ENCODE measurements around the gene PTK6. TPM values are rescaled to one million over a fixed set of nuclear protein-coding genes. Genes with fewer than 3 reads are reported as not detected.

The PTK6 gene
- total and polyA plus RNA-seq, 2 of the 13 experiments (the other 11 are each of a cell fraction or from before 2014, with no cell fraction given) = 0.08 TPM; not detected in 1

DNA sequence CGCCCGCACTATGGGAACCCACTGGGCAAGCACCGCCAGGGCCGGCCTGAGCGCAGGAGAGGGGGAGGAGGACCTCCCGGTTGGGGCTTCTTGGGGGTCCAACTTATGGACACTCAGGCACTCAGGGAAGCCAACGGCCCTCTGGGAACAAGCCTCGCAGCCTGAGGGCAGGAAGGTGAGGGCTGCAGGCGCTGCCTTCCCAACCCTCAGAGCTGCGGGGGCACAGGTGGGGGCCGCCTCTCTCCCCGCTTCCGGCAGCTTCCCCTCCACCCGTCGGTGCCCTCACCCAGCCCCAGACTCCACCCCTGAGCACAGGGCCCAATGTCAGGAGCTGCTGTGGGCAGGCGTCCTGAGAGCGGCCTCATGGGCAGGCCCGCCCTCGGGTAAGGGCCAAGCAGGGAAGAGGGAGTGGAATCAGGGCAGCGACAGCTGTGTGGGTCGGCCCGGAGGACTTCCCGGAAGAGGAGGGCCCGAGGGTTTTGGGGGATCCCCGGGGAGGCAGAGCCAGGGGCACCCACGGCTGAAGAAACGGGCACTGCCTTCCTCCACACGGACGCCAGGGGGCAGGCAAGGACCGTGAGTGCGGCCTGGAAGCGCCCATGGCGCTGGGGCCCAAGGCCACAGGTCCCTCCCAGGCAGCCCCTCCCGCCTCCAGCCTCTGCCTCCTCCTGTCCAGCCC lies 488 bp upstream of the PTK6 start (continued):
- TF ChIP-seq ZNF710 (CRISPR knock-in tag; IDR thresholded peaks at IDR 0.05; ENCODE audit: borderline replicate concordance) (peak; percentile 67; the same call in 1 of the 2 replicates), CBX2 (IDR thresholded peaks at IDR 0.05; ENCODE audit: low read depth, low read length) (no peak), CBX2 (CRISPR knock-in tag; IDR thresholded peaks at IDR 0.05; ENCODE audit: low read depth) (peak; percentile 76; the same call in 1 of the 2 replicates), ZNF10 (CRISPR knock-in tag; IDR thresholded peaks at IDR 0.05; ENCODE audit: borderline replicate concordance, low read depth) (no peak), ZNF329 (CRISPR knock-in tag; IDR thresholded peaks at IDR 0.05; ENCODE audit: low read depth) (0 out of 2 replicates have a peak, but pooled peaks have one; percentile 60), ZFP1 (CRISPR knock-in tag; IDR thresholded peaks at IDR 0.05) (peak; percentile 38), ZNF775 (CRISPR knock-in tag; IDR thresholded peaks at IDR 0.05; ENCODE audit: borderline replicate concordance) (no peak), JARID2 (CRISPR knock-in tag; IDR thresholded peaks at IDR 0.05; ENCODE audit: insufficient replicate concordance) (peak; percentile 96), MED13 (CRISPR knock-in tag; IDR thresholded peaks at IDR 0.05) (peak; percentile 87; the same call in 1 of the 2 replicates), ZNF615 (CRISPR knock-in tag; IDR thresholded peaks at IDR 0.05; ENCODE audit: borderline replicate concordance) (peak; percentile 84; the same call in 1 of the 2 replicates), FOSL1 (CRISPR knock-in tag; IDR thresholded peaks at IDR 0.05; ENCODE audit: borderline replicate concordance) (no peak), ZKSCAN8 (CRISPR knock-in tag; IDR thresholded peaks at IDR 0.05; ENCODE audit: borderline replicate concordance) (peak; percentile 9; the same call in 1 of the 2 replicates), SMYD3 (CRISPR knock-in tag; IDR thresholded peaks at IDR 0.05) (no peak)
- TF ChIP-seq, protein P1, sequence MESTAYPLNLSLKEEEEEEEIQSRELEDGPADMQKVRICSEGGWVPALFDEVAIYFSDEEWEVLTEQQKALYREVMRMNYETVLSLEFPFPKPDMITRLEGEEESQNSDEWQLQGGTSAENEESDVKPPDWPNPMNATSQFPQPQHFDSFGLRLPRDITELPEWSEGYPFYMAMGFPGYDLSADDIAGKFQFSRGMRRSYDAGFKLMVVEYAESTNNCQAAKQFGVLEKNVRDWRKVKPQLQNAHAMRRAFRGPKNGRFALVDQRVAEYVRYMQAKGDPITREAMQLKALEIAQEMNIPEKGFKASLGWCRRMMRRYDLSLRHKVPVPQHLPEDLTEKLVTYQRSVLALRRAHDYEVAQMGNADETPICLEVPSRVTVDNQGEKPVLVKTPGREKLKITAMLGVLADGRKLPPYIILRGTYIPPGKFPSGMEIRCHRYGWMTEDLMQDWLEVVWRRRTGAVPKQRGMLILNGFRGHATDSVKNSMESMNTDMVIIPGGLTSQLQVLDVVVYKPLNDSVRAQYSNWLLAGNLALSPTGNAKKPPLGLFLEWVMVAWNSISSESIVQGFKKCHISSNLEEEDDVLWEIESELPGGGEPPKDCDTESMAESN (CRISPR knock-in tag; conservative IDR thresholded peaks at IDR 0.05) = peak; percentile 98
- TF ChIP-seq, protein P2, sequence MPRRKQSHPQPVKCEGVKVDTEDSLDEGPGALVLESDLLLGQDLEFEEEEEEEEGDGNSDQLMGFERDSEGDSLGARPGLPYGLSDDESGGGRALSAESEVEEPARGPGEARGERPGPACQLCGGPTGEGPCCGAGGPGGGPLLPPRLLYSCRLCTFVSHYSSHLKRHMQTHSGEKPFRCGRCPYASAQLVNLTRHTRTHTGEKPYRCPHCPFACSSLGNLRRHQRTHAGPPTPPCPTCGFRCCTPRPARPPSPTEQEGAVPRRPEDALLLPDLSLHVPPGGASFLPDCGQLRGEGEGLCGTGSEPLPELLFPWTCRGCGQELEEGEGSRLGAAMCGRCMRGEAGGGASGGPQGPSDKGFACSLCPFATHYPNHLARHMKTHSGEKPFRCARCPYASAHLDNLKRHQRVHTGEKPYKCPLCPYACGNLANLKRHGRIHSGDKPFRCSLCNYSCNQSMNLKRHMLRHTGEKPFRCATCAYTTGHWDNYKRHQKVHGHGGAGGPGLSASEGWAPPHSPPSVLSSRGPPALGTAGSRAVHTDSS (CRISPR knock-in tag; conservative IDR thresholded peaks at IDR 0.05) = peak; percentile 47; the same call in 1 of the 2 replicates
- TF ChIP-seq, protein P3, sequence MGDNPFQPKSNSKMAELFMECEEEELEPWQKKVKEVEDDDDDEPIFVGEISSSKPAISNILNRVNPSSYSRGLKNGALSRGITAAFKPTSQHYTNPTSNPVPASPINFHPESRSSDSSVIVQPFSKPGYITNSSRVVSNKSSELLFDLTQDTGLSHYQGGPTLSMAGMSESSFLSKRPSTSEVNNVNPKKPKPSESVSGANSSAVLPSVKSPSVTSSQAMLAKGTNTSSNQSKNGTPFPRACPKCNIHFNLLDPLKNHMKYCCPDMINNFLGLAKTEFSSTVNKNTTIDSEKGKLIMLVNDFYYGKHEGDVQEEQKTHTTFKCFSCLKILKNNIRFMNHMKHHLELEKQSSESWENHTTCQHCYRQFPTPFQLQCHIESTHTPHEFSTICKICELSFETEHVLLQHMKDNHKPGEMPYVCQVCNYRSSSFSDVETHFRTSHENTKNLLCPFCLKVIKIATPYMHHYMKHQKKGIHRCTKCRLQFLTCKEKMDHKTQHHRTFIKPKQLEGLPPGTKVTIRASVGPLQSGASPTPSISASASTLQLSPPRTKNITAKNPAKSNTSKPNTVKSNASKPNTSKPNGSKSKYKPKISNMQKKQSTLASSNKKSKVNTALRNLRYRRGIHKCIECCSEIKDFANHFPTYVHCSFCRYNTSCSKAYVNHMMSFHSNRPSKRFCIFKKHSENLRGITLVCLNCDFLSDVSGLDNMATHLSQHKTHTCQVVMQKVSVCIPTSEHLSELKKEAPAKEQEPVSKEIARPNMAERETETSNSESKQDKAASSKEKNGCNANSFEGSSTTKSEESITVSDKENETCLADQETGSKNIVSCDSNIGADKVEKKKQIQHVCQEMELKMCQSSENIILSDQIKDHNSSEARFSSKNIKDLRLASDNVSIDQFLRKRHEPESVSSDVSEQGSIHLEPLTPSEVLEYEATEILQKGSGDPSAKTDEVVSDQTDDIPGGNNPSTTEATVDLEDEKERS (CRISPR knock-in tag; IDR thresholded peaks at IDR 0.05) = peak; percentile 96

Data from HepG2 (cell line).